Effector memory CD4-positive, alpha-beta T cell (primary cell): ENCODE measurements around the gene CEP41.

Experiments
- DNase-seq, 3 donors: peaks; one replicate each; pipeline ENCODE4 v3.0.0-alpha.2; 2020
- H3K27ac ChIP-seq: 2 replicates; pipeline ENCODE4 v1.7.0; 2013; ENCODE audit warnings: mild to moderate bottlenecking, low read length, moderate library complexity; ENCODE audit not compliant: insufficient read depth, poor library complexity, severe bottlenecking
- H3K27me3 ChIP-seq: replicated peaks from 2 replicates; pipeline ENCODE4 v1.7.0; 2013; ENCODE audit warnings: mild to moderate bottlenecking, low read length; ENCODE audit not compliant: insufficient read depth, control insufficient read depth, poor library complexity, severe bottlenecking
- H3K36me3 ChIP-seq: 2 replicates; pipeline ENCODE4 v1.7.0; 2013; ENCODE audit warnings: mild to moderate bottlenecking, low read length, moderate library complexity; ENCODE audit not compliant: control insufficient read depth, insufficient read depth
- H3K4me1 ChIP-seq: 2 replicates; pipeline ENCODE4 v1.7.0; 2013; ENCODE audit warnings: low read length, mild to moderate bottlenecking; ENCODE audit not compliant: control insufficient read depth, insufficient read depth, poor library complexity, severe bottlenecking
- H3K4me3 ChIP-seq: 2 replicates; pipeline ENCODE4 v1.7.0; 2013; ENCODE audit warnings: low read length, low read depth, mild to moderate bottlenecking; ENCODE audit not compliant: insufficient read depth, poor library complexity, severe bottlenecking
- H3K9me3 ChIP-seq: 2 replicates; pipeline ENCODE4 v1.7.0; 2013; ENCODE audit warnings: mild to moderate bottlenecking, low read length, moderate library complexity; ENCODE audit not compliant: control insufficient read depth

The CEP41 gene

GRCh38 chr7:130479716-130480400, 39.0 kb upstream of the CEP41 start:
- Histone ChIP-seq H3K9me3 (no peaks in the 10 kb centered on the region), H3K27me3 (no peaks in the 10 kb centered on the region), H3K4me1 (no peaks in the 10 kb centered on the region), H3K36me3 (no peaks in the 10 kb centered on the region), H3K4me3 (no peak overlapping the region), H3K27ac (no peak overlapping the region)
- no peak for DNase-seq

GRCh38 chr7:130478991-130479390, 38.2 kb upstream of the CEP41 start:
- no peaks in the 10 kb centered on the region for H3K4me1 ChIP-seq
- DNase-seq: no peak

GRCh38 chr7:130476297-130477150, 35.7 kb upstream of the CEP41 start:
- Histone ChIP-seq H3K9me3 (no peaks in the 10 kb centered on the region), H3K27ac (no peak overlapping the region), H3K4me3 (no peak overlapping the region), H3K36me3 (no peaks in the 10 kb centered on the region), H3K27me3 (no peaks in the 10 kb centered on the region), H3K4me1 (no peaks in the 10 kb centered on the region)
- DNase-seq: no peak

More at GRCh38 chr7:130478991-130479390, 38.2 kb upstream of the CEP41 start:
- Histone ChIP-seq H3K36me3 (no peaks in the 10 kb centered on the region), H3K4me3 (no peak overlapping the region), H3K27ac (no peak overlapping the region), H3K9me3 (no peaks in the 10 kb centered on the region), H3K27me3 (no peaks in the 10 kb centered on the region)

GRCh38 chr7:130475776-130476175, 35.0 kb upstream of the CEP41 start:
- H3K36me3 ChIP-seq: no peaks in the 10 kb centered on the region
- DNase-seq: no peak
- H3K9me3 ChIP-seq: no peaks in the 10 kb centered on the region
- no peaks in the 10 kb centered on the region for H3K27me3 ChIP-seq
- H3K4me3 ChIP-seq: no peak overlapping the region
- no peak overlapping the region for H3K27ac ChIP-seq
- H3K4me1 ChIP-seq: no peaks in the 10 kb centered on the region

- no peak for DNase-seq
- H3K36me3 ChIP-seq: no peaks in the 10 kb centered on the region
- H3K27ac ChIP-seq: no peak overlapping the region
- no peak overlapping the region for H3K4me3 ChIP-seq
- H3K9me3 ChIP-seq: no peaks in the 10 kb centered on the region
- no peaks in the 10 kb centered on the region for H3K4me1 ChIP-seq
- no peaks in the 10 kb centered on the region for H3K27me3 ChIP-seq
Observed at GRCh38 chr7:130473876-130474275, 33.1 kb upstream of the CEP41 start.

GRCh38 chr7:130473289-130473688, 32.5 kb upstream of the CEP41 start:
- Histone ChIP-seq H3K27me3 (no peaks in the 10 kb centered on the region), H3K27ac (no peak overlapping the region), H3K9me3 (no peaks in the 10 kb centered on the region), H3K4me1 (no peaks in the 10 kb centered on the region), H3K4me3 (no peak overlapping the region), H3K36me3 (no peaks in the 10 kb centered on the region)
- DNase-seq: no peak

GRCh38 chr7:130471974-130472373, 31.2 kb upstream of the CEP41 start:
- Histone ChIP-seq H3K36me3 (no peaks in the 10 kb centered on the region), H3K27ac (no peak overlapping the region), H3K9me3 (no peaks in the 10 kb centered on the region), H3K4me3 (no peak overlapping the region), H3K27me3 (no peaks in the 10 kb centered on the region), H3K4me1 (no peaks in the 10 kb centered on the region)
- no peak for DNase-seq

- DNase-seq: no peak
- Histone ChIP-seq H3K27me3 (no peaks in the 10 kb centered on the region), H3K36me3 (no peaks in the 10 kb centered on the region), H3K4me3 (no peak overlapping the region), H3K9me3 (no peaks in the 10 kb centered on the region), H3K27ac (no peak overlapping the region), H3K4me1 (no peaks in the 10 kb centered on the region)
Observed at GRCh38 chr7:130468612-130469011, 27.8 kb upstream of the CEP41 start.

- Histone ChIP-seq H3K4me3 (no peak overlapping the region), H3K27ac (no peak overlapping the region), H3K9me3 (no peaks in the 10 kb centered on the region), H3K36me3 (no peaks in the 10 kb centered on the region), H3K27me3 (no peaks in the 10 kb centered on the region), H3K4me1 (no peaks in the 10 kb centered on the region)
- no peak for DNase-seq
Observed at GRCh38 chr7:130463553-130464434, 23.0 kb upstream of the CEP41 start.
